Measurements from ENCODE around the gene SCAPER.

The SCAPER gene

GRCh38 chr15:76642671-76643070 lies 262.5 kb downstream of the SCAPER start:
- ChIA-PET CTCF (interaction anchor here (1.0 to 2.7 kb wide), 5 partner anchors 9 to 354 kb away, joined by 3 to 9 read pairs (median 5); no protein-coding TSS in a partner anchor), POLR2A (no interaction called here)

GRCh38 chr15:76637166-76637565 lies 268.0 kb downstream of the SCAPER start:
- Histone ChIP-seq H3K9me3 (ENCODE audit: control insufficient read depth, insufficient read depth, low read depth, low read length) (no peaks in the 10 kb centered on the region; the same call in 1 of the 2 replicates), H3K4me3 (ENCODE audit: low read depth, low read length) (no peak overlapping the region), H3K27ac (ENCODE audit: extremely low read depth, low read depth, low read length) (no peak overlapping the region), H3K4me1 (ENCODE audit: control insufficient read depth, insufficient read depth, low read length) (no peaks in the 10 kb centered on the region), H3K36me3 (ENCODE audit: control insufficient read depth in 2 of 2, insufficient read depth in 1 of 2, low read length in 2 of 2) (no peaks in the 10 kb centered on the region)
- no peak for TF ChIP-seq ZNF518A (tag by site-specific recombination; conservative IDR thresholded peaks at IDR 0.05; ENCODE audit: low read depth)
- TF ChIP-seq ZNF473 (tag by site-specific recombination; IDR thresholded peaks at IDR 0.05), result no peak
- no peak for TF ChIP-seq ZFP69B (tag by site-specific recombination; IDR thresholded peaks at IDR 0.05)
- TF ChIP-seq ZNF335 (tag by site-specific recombination; conservative IDR thresholded peaks at IDR 0.05), result no peak
- TF ChIP-seq ZNF398 (tag by site-specific recombination; IDR thresholded peaks at IDR 0.05), result no peak
- no peak for TF ChIP-seq ZNF548 (tag by site-specific recombination; IDR thresholded peaks at IDR 0.05)
- TF ChIP-seq KLF9 (tag by site-specific recombination; IDR thresholded peaks at IDR 0.05; ENCODE audit: low read depth), result no peak
- TF ChIP-seq ZNF280C (tag by site-specific recombination; IDR thresholded peaks at IDR 0.05), result no peak
- ChIA-PET CTCF (no interaction called here), POLR2A (no interaction called here)

More at GRCh38 chr15:76642671-76643070, 262.5 kb downstream of the SCAPER start:
- no peak overlapping the region for H3K4me3 ChIP-seq (ENCODE audit: low read depth, low read length)
- no peak overlapping the region for H3K27ac ChIP-seq (ENCODE audit: extremely low read depth, low read depth, low read length)
- H3K4me1 ChIP-seq (ENCODE audit: control insufficient read depth, insufficient read depth, low read length), result no peaks in the 10 kb centered on the region
- TF ChIP-seq ZNF670 (tag by site-specific recombination; IDR thresholded peaks at IDR 0.05; ENCODE audit: low read depth) (no peak), HIC1 (tag by site-specific recombination; IDR thresholded peaks at IDR 0.05) (no peak), KLF8 (tag by site-specific recombination; IDR thresholded peaks at IDR 0.05) (no peak), ZNF280C (tag by site-specific recombination; IDR thresholded peaks at IDR 0.05) (no peak), ZNF664 (tag by site-specific recombination; IDR thresholded peaks at IDR 0.05) (no peak)
- H3K36me3 ChIP-seq (ENCODE audit: control insufficient read depth in 2 of 2, insufficient read depth in 1 of 2, low read length in 2 of 2), result peaks cover 0 to 4% of the 10 kb centered on the region in 2 experiments; a peak in 1 of 3 replicates
- no peaks in the 10 kb centered on the region for H3K9me3 ChIP-seq (ENCODE audit: control insufficient read depth, insufficient read depth, low read depth, low read length)

Measured in HEK293 (cell line).